ENCODE results near the gene GALNTL6. TPM values are rescaled to one million over a fixed set of nuclear protein-coding genes. Genes with fewer than 3 reads are reported as not detected.
"Not testable (repeated sequence)": the region's sequence is repeated elsewhere in the genome, so short reads cannot be mapped to it uniquely, and the experiment has no call there.

GALNTL6 gene
- total RNA-seq, 6 donors from 2014 or later, result 0.26 to 18.9 TPM; not detected in 4

DNA sequence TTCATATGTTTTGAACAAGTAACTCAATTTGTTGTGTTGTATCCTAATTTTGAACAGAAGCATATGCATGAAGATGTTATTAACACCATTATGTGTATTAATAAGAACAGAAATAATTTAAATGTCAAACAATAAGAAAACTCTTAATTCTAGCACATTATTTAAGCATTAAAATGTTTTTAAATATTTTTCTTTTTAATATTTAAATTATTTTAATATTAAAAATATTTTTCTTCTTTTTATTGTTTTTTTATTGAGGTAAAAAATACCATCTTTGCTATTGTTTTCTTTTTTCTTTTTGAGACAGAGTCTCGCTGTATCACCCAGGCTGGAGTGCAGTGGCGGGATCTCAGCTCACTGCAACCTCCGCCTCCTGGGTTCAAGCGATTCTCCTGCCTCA is 914.4 kb downstream of the GALNTL6 start:
- no peak for ATAC-seq (ENCODE audit: low FRiP score in 2 of 2)
- 91 to 93% methylated on average over 4 of the region's 4 CpGs for WGBS, 2 donors
- TF ChIP-seq, protein P1, sequence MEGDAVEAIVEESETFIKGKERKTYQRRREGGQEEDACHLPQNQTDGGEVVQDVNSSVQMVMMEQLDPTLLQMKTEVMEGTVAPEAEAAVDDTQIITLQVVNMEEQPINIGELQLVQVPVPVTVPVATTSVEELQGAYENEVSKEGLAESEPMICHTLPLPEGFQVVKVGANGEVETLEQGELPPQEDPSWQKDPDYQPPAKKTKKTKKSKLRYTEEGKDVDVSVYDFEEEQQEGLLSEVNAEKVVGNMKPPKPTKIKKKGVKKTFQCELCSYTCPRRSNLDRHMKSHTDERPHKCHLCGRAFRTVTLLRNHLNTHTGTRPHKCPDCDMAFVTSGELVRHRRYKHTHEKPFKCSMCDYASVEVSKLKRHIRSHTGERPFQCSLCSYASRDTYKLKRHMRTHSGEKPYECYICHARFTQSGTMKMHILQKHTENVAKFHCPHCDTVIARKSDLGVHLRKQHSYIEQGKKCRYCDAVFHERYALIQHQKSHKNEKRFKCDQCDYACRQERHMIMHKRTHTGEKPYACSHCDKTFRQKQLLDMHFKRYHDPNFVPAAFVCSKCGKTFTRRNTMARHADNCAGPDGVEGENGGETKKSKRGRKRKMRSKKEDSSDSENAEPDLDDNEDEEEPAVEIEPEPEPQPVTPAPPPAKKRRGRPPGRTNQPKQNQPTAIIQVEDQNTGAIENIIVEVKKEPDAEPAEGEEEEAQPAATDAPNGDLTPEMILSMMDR (IDR thresholded peaks at IDR 0.05), result no peak
- no peak for TF ChIP-seq POLR2A (IDR thresholded peaks at IDR 0.05)
- no peak for TF ChIP-seq POLR2AphosphoS5 (IDR thresholded peaks at IDR 0.05)
- no peak for TF ChIP-seq EP300 (IDR thresholded peaks at IDR 0.05)
- Histone ChIP-seq H3K27me3 (no peaks in the 10 kb centered on the region), H3K9me3 (no peaks in the 10 kb centered on the region), H3K36me3 (no peaks in the 10 kb centered on the region), H3K4me1 (no peaks in the 10 kb centered on the region), H3K27ac (no peak overlapping the region), H3K4me3 (no peak overlapping the region)
- DNase-seq, result no peak

DNA sequence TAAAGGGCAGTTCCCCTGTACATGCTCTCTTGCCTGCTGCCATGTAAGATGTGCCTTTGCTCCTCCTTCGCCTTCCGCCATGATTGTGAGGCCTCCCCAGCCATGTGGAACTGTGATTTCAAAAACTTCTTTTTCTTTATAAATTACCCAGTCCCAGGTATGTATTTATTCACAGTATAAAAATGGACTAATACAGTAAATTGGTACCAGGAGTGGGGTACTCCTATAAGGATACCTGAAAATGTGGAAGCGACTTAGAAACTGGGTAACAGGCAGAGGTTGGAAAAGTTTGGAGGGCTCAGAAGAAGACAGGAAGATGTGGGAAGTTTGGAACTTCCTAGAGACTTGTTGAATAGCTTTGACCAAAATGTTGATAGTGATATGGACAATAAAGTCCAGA is 920.4 kb downstream of the GALNTL6 start:
- peaks cover 0 to 36% (median 14%) of the 10 kb centered on the region in 4 donors for H3K9me3 ChIP-seq

DNA sequence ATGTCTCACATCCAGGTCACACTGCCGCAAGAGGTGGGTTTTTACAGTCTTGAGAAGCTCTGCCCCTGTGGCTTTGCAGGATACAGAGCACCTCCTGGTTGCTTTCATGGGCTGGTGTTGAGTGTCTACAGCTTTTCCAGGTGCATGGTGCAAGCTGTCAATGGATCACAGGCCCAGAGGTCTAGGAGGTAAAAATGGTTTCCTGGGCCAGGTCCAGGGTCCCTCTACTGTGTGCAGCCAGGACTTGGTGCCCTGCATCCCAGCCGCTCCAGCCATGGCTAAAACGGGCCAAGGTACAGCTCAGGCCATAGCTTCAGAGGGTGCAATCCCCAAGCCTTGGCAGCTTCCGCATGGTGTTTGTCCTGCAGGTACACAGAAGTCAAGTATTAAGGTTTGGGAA is 921.4 kb downstream of the GALNTL6 start:
- H3K4me1 ChIP-seq, result no peaks in the 10 kb centered on the region
- TF ChIP-seq EP300 (IDR thresholded peaks at IDR 0.05), result no peak
- TF ChIP-seq POLR2A (IDR thresholded peaks at IDR 0.05), result no peak
- no peak for TF ChIP-seq POLR2AphosphoS5 (IDR thresholded peaks at IDR 0.05)
- TF ChIP-seq, protein P1 (IDR thresholded peaks at IDR 0.05), result no peak
- DNase-seq (peak in 1 of 2 donors; percentile 18), ATAC-seq (ENCODE audit: low FRiP score in 2 of 2) (no peak)
- H3K9me3 ChIP-seq, result peaks cover 0 to 36% (median 14%) of the 10 kb centered on the region in 4 donors
- H3K27ac ChIP-seq, result no peak overlapping the region
- H3K36me3 ChIP-seq, result no peaks in the 10 kb centered on the region
- no peak overlapping the region for H3K4me3 ChIP-seq
- 84 to 100% methylated on average over 2 to 4 of the region's 4 CpGs for WGBS, 2 donors
- no peaks in the 10 kb centered on the region for H3K27me3 ChIP-seq

More for the DNA sequence above, 920.4 kb downstream of the GALNTL6 start:
- not testable (repeated sequence) for H3K27me3 ChIP-seq; H3K4me3 ChIP-seq; ATAC-seq (ENCODE audit: low FRiP score in 2 of 2); DNase-seq; H3K4me1 ChIP-seq; H3K36me3 ChIP-seq; H3K27ac ChIP-seq
- 94 to 99% methylated on average over 3 of the region's 3 CpGs for WGBS, 2 donors

DNA sequence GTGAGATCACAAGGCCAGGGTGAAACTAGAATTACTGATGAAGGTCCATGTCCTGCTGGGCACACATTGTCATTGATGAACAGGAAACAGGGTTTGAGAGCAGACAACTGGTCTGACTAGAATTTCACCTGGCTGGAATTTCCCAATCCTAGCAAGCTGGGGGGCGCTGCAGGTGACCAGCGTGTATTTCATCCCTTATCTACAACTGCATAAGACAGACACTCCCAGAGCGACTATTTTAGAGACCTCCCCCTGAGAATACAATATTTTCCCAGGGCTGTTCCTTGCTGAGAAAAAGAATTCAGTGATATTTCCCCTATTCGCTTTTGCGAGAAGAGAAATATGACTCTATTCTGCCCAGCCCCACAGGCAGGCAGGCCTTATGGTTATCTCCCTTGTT is 922.8 kb downstream of the GALNTL6 start:
- DNase-seq (no peak), ATAC-seq (ENCODE audit: low FRiP score in 2 of 2) (no peak)
- TF ChIP-seq, protein P1 (IDR thresholded peaks at IDR 0.05), result no peak
- TF ChIP-seq EP300 (IDR thresholded peaks at IDR 0.05) (no peak), POLR2A (IDR thresholded peaks at IDR 0.05) (no peak), POLR2AphosphoS5 (IDR thresholded peaks at IDR 0.05) (no peak)
- H3K4me3 ChIP-seq, result no peak overlapping the region
- H3K36me3 ChIP-seq, result no peaks in the 10 kb centered on the region
- H3K4me1 ChIP-seq, result no peaks in the 10 kb centered on the region
- WGBS, 2 donors, result 83 to 89% methylated on average over 5 of the region's 5 CpGs
- no peaks in the 10 kb centered on the region for H3K27me3 ChIP-seq
- no peak overlapping the region for H3K27ac ChIP-seq
- H3K9me3 ChIP-seq, result peaks cover 0 to 36% (median 14%) of the 10 kb centered on the region in 4 donors

DNA sequence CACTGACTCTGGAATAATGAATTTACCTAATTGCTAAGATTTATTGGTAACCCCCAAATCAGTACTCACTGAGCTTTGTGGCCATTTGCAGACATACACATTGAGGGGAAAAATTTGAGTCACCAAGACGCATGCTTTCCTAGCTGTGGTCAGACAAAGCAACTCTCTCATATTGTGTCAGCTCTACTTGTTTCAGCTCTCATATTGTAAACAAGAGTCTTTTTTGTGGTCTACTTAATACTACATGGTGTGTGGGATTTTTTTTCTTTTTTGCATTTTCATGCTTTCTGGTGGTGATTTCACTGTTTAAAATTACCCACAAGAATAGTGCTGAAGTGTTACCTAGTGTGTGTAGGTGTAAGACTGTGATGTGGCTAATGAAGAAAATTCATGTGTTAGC is 927.2 kb downstream of the GALNTL6 start:
- no peaks in the 10 kb centered on the region for H3K36me3 ChIP-seq
- no peak overlapping the region for H3K4me3 ChIP-seq
- peaks cover 0 to 10% (median 6%) of the 10 kb centered on the region in 4 donors for H3K9me3 ChIP-seq
- no peaks in the 10 kb centered on the region for H3K27me3 ChIP-seq
- H3K4me1 ChIP-seq, result no peaks in the 10 kb centered on the region
- no peak for TF ChIP-seq POLR2A (IDR thresholded peaks at IDR 0.05)
- TF ChIP-seq, protein P1 (IDR thresholded peaks at IDR 0.05), result no peak
- no peak for TF ChIP-seq POLR2AphosphoS5 (IDR thresholded peaks at IDR 0.05)
- no peak for TF ChIP-seq EP300 (IDR thresholded peaks at IDR 0.05)
- DNase-seq (no peak), ATAC-seq (ENCODE audit: low FRiP score in 2 of 2) (no peak)
- WGBS, 2 donors, result 72 to 79% methylated on average over 1 of the region's 1 CpG
- no peak overlapping the region for H3K27ac ChIP-seq
